ENCODE results near the gene C1orf122. TPM values are rescaled to one million over a fixed set of nuclear protein-coding genes. Genes with fewer than 3 reads are reported as not detected.

Gene C1orf122
- total RNA-seq, 2 experiments from 2014 or later: 26.0 to 29.7 TPM

DNA sequence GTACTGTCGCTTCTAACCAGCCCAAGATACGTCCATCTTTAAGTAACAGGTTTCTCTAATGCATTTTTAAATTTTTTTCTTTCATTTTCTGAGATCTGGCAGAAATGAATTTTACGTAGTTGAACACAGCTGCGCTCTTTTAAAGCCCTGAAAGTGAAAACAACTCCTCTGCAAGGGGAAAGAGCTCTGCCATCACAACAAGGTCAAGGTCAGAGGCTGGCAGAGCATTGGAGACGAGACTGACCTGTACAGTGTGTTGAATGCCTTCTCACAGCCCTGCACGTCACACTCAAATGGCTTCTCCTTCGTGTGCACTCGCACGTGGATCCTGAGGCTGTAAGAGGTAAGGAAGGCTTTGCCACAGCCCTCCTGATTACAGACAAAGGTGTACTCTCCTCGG lies 32.1 kb downstream of the C1orf122 start:
- no peak overlapping the region for H3K4me3 ChIP-seq (ENCODE audit: low read depth, low read length, poor library complexity, severe bottlenecking)
- H3K4me2 ChIP-seq (ENCODE audit: low read length): no peak overlapping the region
- H3K9me2 ChIP-seq (ENCODE audit: insufficient read depth, low read length): no peaks in the 10 kb centered on the region
- H3K79me2 ChIP-seq (ENCODE audit: insufficient read depth, low read depth, low read length): no peaks in the 10 kb centered on the region
- intact Hi-C loops (cut with micrococcal nuclease; ENCODE audit: unreplicated experiment): no loop called here
- no peaks in the 10 kb centered on the region for H4K20me1 ChIP-seq (ENCODE audit: insufficient read depth, low read length)
- DNase-seq (ENCODE audit: low spot score): no peak
- H3K9me3 ChIP-seq (ENCODE audit: low read length): no peaks in the 10 kb centered on the region
- H3K36me3 ChIP-seq (ENCODE audit: insufficient read depth, low read length): peaks cover 63% of the 10 kb centered on the region
- CTCF ChIA-PET (ENCODE audit: unreplicated experiment): no interaction called here
- no peak overlapping the region for H3K27ac ChIP-seq (ENCODE audit: low read depth, low read length, poor library complexity, severe bottlenecking)
- no peaks in the 10 kb centered on the region for H3K4me1 ChIP-seq (ENCODE audit: insufficient read depth, low read length, poor library complexity, severe bottlenecking)
- TF ChIP-seq EZH2phosphoT487 (IDR thresholded peaks at IDR 0.05; ENCODE audit: borderline replicate concordance, low read depth, low read length): no peak
- TF ChIP-seq, protein P1, sequence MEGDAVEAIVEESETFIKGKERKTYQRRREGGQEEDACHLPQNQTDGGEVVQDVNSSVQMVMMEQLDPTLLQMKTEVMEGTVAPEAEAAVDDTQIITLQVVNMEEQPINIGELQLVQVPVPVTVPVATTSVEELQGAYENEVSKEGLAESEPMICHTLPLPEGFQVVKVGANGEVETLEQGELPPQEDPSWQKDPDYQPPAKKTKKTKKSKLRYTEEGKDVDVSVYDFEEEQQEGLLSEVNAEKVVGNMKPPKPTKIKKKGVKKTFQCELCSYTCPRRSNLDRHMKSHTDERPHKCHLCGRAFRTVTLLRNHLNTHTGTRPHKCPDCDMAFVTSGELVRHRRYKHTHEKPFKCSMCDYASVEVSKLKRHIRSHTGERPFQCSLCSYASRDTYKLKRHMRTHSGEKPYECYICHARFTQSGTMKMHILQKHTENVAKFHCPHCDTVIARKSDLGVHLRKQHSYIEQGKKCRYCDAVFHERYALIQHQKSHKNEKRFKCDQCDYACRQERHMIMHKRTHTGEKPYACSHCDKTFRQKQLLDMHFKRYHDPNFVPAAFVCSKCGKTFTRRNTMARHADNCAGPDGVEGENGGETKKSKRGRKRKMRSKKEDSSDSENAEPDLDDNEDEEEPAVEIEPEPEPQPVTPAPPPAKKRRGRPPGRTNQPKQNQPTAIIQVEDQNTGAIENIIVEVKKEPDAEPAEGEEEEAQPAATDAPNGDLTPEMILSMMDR (conservative IDR thresholded peaks at IDR 0.05; ENCODE audit: low read length): no peak
- no TSS peak for BruUV-seq (replicated peaks)
- no peak overlapping the region for H2AFZ ChIP-seq (ENCODE audit: low read length)
- POLR2A ChIA-PET: interaction anchor here (0.6 to 1.1 kb wide), 2 partner anchors 11 to 93 kb away, joined by 3 read pairs; no protein-coding TSS in a partner anchor

DNA sequence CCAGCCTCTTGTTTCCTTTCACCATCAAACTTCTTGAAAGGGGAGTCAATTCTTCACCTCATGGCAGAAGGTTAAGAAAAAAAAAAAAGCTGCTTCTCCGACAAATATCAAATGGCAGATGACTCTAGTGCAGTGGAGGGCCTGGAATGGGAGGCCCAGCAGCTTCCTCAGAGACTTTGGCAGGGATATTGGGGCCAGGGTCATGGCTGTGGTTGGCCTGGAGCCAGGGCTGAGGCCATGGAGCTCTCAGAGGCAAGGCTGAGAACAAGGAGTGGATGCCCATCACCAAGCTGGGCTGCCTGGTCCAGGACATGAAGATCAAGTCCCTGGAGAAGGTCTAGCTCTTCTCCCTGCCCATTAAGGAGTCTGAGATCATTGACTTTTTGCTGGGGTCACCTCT lies 33.1 kb downstream of the C1orf122 start:
- no peak overlapping the region for H3K4me2 ChIP-seq (ENCODE audit: low read length)
- no peaks in the 10 kb centered on the region for H4K20me1 ChIP-seq (ENCODE audit: insufficient read depth, low read length)
- CTCF ChIA-PET (ENCODE audit: unreplicated experiment): no interaction called here
- no peak overlapping the region for H3K27ac ChIP-seq (ENCODE audit: low read depth, low read length, poor library complexity, severe bottlenecking)
- intact Hi-C loops (cut with micrococcal nuclease; ENCODE audit: unreplicated experiment): no loop called here
- peaks cover 63% of the 10 kb centered on the region for H3K36me3 ChIP-seq (ENCODE audit: insufficient read depth, low read length)
- H3K9me3 ChIP-seq (ENCODE audit: low read length): no peaks in the 10 kb centered on the region
- H3K4me3 ChIP-seq (ENCODE audit: low read depth, low read length, poor library complexity, severe bottlenecking): no peak overlapping the region
- TF ChIP-seq, protein P1 (conservative IDR thresholded peaks at IDR 0.05; ENCODE audit: low read length): no peak
- TF ChIP-seq EZH2phosphoT487 (IDR thresholded peaks at IDR 0.05; ENCODE audit: borderline replicate concordance, low read depth, low read length): no peak
- no peaks in the 10 kb centered on the region for H3K79me2 ChIP-seq (ENCODE audit: insufficient read depth, low read depth, low read length)
- no peak overlapping the region for H2AFZ ChIP-seq (ENCODE audit: low read length)
- POLR2A ChIA-PET: interaction anchor here (1.1 kb wide), 1 partner anchor 10 kb away, joined by 3 read pairs; no protein-coding TSS in a partner anchor
- no TSS peak for BruUV-seq (replicated peaks)
- no peaks in the 10 kb centered on the region for H3K4me1 ChIP-seq (ENCODE audit: insufficient read depth, low read length, poor library complexity, severe bottlenecking)
- no peak for DNase-seq (ENCODE audit: low spot score)
- H3K9me2 ChIP-seq (ENCODE audit: insufficient read depth, low read length): no peaks in the 10 kb centered on the region

DNA sequence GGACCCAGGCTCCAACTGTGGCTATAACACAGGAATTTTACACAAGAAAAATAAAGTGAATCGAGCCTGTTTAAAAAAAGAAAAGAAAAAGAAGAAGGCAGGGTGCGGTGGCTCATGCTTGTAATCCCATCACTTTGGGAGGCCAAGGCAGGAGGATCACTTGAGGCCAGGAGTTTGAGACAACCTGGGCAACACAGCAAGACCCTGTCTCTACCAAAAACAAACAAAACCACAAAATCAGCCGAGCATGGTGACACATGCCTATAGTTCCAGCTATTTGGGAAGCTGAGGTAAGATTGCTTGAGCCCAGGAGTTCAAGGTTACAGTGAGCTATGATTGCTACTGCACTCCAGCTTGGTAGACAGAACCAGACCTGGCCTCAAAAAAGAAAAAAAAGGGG lies 34.1 kb downstream of the C1orf122 start:
- no TSS peak for BruUV-seq (replicated peaks)
- no peaks in the 10 kb centered on the region for H3K9me2 ChIP-seq (ENCODE audit: insufficient read depth, low read length)
- peaks cover 4% of the 10 kb centered on the region; the same call in 1 of the 2 replicates for H3K79me2 ChIP-seq (ENCODE audit: insufficient read depth, low read depth, low read length)
- TF ChIP-seq EZH2phosphoT487 (IDR thresholded peaks at IDR 0.05; ENCODE audit: borderline replicate concordance, low read depth, low read length): no peak
- TF ChIP-seq, protein P1 (conservative IDR thresholded peaks at IDR 0.05; ENCODE audit: low read length): no peak
- ChIA-PET CTCF (ENCODE audit: unreplicated experiment) (no interaction called here), POLR2A (no interaction called here)
- intact Hi-C loops (cut with micrococcal nuclease; ENCODE audit: unreplicated experiment): no loop called here
- no peak overlapping the region for H2AFZ ChIP-seq (ENCODE audit: low read length)
- H3K4me2 ChIP-seq (ENCODE audit: low read length): no peak overlapping the region
- H4K20me1 ChIP-seq (ENCODE audit: insufficient read depth, low read length): no peaks in the 10 kb centered on the region
- H3K9me3 ChIP-seq (ENCODE audit: low read length): no peaks in the 10 kb centered on the region
- H3K27ac ChIP-seq (ENCODE audit: low read depth, low read length, poor library complexity, severe bottlenecking): no peak overlapping the region
- peaks cover 64% of the 10 kb centered on the region for H3K36me3 ChIP-seq (ENCODE audit: insufficient read depth, low read length)
- no peak for DNase-seq (ENCODE audit: low spot score)
- H3K4me3 ChIP-seq (ENCODE audit: low read depth, low read length, poor library complexity, severe bottlenecking): no peak overlapping the region
- peaks cover 4% of the 10 kb centered on the region for H3K4me1 ChIP-seq (ENCODE audit: insufficient read depth, low read length, poor library complexity, severe bottlenecking)

Measured in OCI-LY7 (cell line).